22Rv1 (cell line): ENCODE measurements around the gene DMD.

Experiments
- H3K27ac ChIP-seq: fragments of 450-650 bp; 2 replicates; pipeline ENCODE4 v1.5.1; 2017
- ZFX ChIP-seq: fragments of 450-650 bp; IDR thresholded peaks from 2 replicates; pipeline ENCODE4 v1.6.1; 2017; ENCODE audit warnings: antibody characterized with exemption, borderline replicate concordance
- TF ChIP-seq, protein P1 (sequence below): fragments of 450-650 bp; IDR thresholded peaks from 2 replicates; pipeline ENCODE4 v1.5.1; 2017; ENCODE audit warnings: mild to moderate bottlenecking

Gene DMD

DNA sequence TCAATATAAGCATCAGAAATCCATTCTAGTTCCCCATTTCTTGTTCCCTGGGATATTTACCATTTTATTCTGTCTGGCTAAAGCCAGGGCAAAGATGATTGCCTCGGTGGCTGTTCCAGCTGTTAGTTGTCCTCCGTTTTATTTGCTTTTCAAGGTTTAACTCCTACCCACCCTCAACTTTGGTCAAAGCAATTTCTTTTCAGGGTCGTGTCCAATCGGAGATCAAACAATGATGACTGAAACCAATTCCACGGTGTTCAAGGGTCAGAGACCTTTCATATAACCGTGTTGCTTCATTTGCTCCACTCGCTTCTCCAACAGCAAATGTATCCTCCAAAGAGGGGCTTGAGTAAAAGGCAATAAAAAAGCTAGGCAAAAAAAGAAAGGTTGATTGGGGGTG lies 1946.0 kb downstream of the DMD start:
- H3K27ac ChIP-seq: no peak overlapping the region
- TF ChIP-seq, protein P1, sequence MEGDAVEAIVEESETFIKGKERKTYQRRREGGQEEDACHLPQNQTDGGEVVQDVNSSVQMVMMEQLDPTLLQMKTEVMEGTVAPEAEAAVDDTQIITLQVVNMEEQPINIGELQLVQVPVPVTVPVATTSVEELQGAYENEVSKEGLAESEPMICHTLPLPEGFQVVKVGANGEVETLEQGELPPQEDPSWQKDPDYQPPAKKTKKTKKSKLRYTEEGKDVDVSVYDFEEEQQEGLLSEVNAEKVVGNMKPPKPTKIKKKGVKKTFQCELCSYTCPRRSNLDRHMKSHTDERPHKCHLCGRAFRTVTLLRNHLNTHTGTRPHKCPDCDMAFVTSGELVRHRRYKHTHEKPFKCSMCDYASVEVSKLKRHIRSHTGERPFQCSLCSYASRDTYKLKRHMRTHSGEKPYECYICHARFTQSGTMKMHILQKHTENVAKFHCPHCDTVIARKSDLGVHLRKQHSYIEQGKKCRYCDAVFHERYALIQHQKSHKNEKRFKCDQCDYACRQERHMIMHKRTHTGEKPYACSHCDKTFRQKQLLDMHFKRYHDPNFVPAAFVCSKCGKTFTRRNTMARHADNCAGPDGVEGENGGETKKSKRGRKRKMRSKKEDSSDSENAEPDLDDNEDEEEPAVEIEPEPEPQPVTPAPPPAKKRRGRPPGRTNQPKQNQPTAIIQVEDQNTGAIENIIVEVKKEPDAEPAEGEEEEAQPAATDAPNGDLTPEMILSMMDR: no peak
- TF ChIP-seq ZFX: no peak

DNA sequence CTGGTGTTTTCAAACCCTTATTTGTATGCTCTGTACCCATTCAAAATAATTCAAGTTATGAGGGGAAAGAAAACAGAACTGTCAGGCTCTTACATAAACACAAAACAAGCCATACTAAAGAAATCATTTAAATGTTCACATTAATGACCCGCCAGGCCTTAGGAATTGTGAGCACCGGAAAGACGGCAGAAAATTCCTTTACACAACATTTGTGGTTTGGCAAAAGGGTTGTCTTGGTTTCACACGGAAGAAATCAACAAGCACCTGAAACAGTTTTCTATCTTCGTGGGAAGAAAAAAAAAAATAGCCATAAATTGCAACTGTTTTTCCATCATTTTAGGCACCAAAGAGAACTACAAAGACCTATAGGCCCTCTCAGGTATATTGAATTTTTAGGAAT lies 1951.0 kb downstream of the DMD start:
- no peak overlapping the region for H3K27ac ChIP-seq
- TF ChIP-seq ZFX: no peak
- TF ChIP-seq, protein P1: no peak

DNA sequence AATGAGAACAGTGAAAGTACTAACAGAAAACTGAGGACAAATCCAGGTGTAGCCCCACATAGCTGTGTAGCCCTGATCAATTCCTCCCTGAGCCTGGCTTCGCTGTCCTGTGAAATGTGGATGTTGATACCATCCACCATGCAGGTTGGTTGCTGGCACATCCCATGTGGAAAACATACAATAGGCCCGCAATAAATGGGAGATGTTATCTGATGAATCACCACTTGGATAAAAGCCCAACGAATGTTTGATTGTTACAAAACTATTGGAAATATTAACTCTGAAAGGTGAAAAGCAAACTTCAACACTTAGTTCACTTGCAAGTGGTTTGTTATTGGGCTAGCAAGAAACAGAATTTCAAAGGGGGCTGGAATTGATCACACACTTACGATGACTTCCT lies 1953.2 kb downstream of the DMD start:
- TF ChIP-seq, protein P1: no peak
- no peak for TF ChIP-seq ZFX
- no peak overlapping the region for H3K27ac ChIP-seq

DNA sequence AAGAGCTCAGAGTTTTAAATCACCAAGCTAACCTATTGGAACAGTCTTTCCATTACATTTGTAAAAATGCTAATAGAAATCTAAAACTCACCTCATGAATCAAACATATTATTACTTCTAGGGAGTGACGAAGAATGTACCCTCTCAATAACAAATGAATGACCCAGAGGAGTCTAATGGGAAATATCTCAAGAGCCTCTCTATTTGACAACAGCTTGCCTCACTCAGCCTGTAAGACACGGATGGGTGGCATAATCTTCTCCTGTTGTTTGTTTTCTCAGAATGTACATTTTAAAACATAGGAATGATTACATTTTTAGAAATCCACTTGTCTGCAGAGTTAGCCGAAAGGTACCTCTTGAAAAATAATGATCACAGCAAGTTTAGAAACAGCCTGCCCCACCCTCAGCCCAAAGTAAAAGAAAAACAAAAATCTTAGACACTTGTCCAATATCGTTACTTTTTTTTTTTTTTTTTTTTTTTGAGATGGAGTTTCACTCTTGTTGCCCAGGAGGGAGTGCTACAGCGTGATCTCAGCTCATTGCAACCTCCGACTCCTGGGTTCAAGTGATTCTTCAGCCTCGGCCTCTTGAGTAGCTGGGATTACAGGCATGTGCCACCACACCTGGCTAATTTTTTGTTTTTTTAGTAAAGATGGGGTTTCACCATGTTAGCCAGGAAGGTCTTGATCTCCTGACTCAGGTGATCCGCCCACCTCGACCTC lies 1955.9 kb downstream of the DMD start:
- no peak overlapping the region for H3K27ac ChIP-seq
- TF ChIP-seq, protein P1: no peak
- TF ChIP-seq ZFX: no peak

DNA sequence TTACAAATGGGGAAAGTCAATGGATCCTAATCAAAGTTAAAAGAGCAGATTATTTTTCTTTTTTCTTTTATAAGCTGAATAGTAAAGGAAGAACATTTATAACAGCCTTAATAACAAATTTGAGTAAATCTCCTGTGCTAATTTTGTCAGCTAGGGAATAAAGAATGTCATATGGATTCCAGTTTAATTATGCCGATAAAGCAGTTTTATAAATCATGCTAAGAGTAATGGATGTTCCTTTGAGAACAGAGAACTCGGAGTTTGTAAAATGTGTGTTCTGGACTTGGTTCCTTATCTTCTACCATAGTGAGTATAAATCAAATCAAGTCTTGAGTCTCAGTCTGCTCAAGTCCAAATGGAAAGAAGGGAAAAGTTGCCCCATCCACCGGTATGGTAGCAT lies 1959.2 kb downstream of the DMD start:
- H3K27ac ChIP-seq: no peak overlapping the region
- TF ChIP-seq, protein P1: no peak

DNA sequence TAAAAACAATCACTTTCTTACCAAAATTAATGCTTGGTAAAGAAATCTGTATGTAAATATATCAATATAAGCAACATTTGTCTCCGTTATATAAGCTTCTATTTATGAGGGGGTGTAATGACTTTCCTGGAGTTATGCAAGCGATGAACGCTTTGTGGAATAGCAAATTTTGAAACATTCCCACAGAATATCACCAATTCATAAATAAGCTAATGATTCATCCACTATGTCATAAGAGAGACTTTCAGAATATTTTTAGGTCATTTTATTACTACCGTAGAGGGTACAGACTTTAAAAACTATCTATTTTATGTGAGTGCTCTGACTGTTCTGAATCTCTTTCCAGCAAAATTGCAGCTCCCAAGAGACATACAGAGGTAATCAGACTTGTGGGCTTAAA lies 1960.0 kb downstream of the DMD start:
- TF ChIP-seq, protein P1: no peak
- no peak for TF ChIP-seq ZFX
- H3K27ac ChIP-seq: no peak overlapping the region

DNA sequence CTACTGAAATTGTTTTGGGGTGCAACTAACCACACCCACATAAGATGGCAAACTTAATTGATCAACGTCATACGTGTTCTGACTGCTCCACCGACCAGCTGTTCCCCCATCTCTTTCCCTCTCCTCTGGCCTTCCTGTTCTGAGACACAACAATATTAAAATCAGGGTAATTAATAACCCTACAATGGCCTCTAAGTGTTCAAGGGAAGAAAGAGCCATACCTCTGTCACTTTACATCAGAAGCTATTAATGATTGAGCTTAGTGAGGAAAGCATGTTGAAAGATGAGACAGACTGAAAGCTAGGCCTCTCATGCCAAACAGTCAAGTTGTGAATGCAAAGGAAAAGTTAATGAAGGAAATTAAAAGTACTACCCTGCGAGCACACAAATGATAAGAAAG lies 1965.6 kb downstream of the DMD start:
- no peak for TF ChIP-seq ZFX
- TF ChIP-seq, protein P1: no peak
- H3K27ac ChIP-seq: no peak overlapping the region
